Right cardiac atrium (tissue), 5 donors: Measurements from ENCODE around the gene SPOP. TPM values are rescaled to one million over a fixed set of nuclear protein-coding genes. Genes with fewer than 3 reads are reported as not detected.

Source experiments
- ATAC-seq, 2 donors: fragments of 200-7000 bp; cut with Tn5 transposase; one replicate each; pipeline versions ENCODE4 v1.8.0 to v1.9.1; 2020; ENCODE audit warnings: moderate library complexity in 2 of 2, mild to moderate bottlenecking in 1 of 2
- DNase-seq, 3 donors: peaks; one replicate each; pipeline ENCODE4 v3.0.0-alpha.2; 2020
- H3K27ac ChIP-seq: one replicate; pipeline ENCODE4 v1.5.1; 2013; ENCODE audit warnings: mild to moderate bottlenecking, low read length, control low read depth, moderate library complexity
- H3K27me3 ChIP-seq: one replicate; pipeline ENCODE4 v1.6.1; 2013; ENCODE audit not compliant: control insufficient read depth, insufficient read depth
- H3K4me1 ChIP-seq: one replicate; pipeline ENCODE4 v1.6.1; 2013; ENCODE audit warnings: low read length; ENCODE audit not compliant: control insufficient read depth, insufficient read depth
- H3K4me3 ChIP-seq: one replicate; pipeline ENCODE4 v1.5.1; 2013; ENCODE audit warnings: low read length, control low read depth
- H3K9me3 ChIP-seq: one replicate; pipeline ENCODE4 v1.6.1; 2013; ENCODE audit warnings: low read length; ENCODE audit not compliant: control insufficient read depth
- WGBS: extraction: QIAGEN DNeasy Blood & Tissue Kit; methylation state at CpG from one replicate; pipeline ENCODE4 v1.1.7; 2013; 5-methylcytosine and 5-hydroxymethylcytosine counted together
- intact Hi-C, 4 donors: fragments of 100-400 bp; cut with DNase I; formaldehyde crosslinking; loops; one replicate each; pipeline versions ENCODE4 v1.11.0 to v1.14.0; 2022 to 2023
- polyA plus RNA-seq: library from polyadenylated mRNA; stranded (reverse); fragments of 200-250 nt; gene quantifications from one replicate; pipeline ENCODE4 v1.2.3, GENCODE V29; 2013
- total RNA-seq, 4 donors: library from RNA; stranded (reverse); fragmentation: NEBNext Ultra II Directional; extraction: Animal tissue kit (Norgen Biotek cat#: 25700); gene quantifications; one replicate each; pipeline ENCODE4 v1.2.1, GENCODE V29; 2021
- donor health status: healthy with polysubstance abuse.
- donor health status: DM: no; HTN: yes; CAD: no.
- donor health status: DM: no; HTN: no; CAD: no.
- donor health status: DM: no; HTN: yes; CAD: no; lungs with severe emphysema.
- donor health status: DM: yes; HTN: yes; CAD: no.

Gene SPOP
- total and polyA plus RNA-seq, 5 donors: 33.7 to 82.7 (median 75.8) TPM

DNA sequence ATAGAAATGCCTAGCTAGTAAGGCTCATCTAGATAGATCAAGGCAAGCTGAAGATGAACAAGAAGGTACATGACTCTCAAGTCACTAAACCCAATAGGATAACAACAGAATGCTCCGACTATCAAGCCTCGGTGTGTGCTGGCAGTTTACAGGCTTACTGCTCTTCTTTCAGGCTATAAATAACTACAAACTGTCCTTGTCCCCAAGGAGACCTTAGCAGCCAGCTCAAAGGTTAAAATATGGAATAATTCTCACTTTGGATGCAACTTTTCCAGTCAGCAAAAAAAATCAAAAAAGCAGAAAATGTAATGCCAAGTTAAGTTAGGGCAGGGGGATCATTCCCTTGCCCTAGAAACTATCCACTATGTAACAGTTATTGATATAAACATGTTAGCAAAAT is 44.6 kb downstream of the SPOP start:
- Histone ChIP-seq H3K4me3 (peak overlapping the region; percentile 15), H3K4me1 (peaks cover 8% of the 10 kb centered on the region), H3K27me3 (no peaks in the 10 kb centered on the region), H3K27ac (peak overlapping the region; percentile 95), H3K9me3 (no peaks in the 10 kb centered on the region)
- ATAC-seq: peak; percentile 61 to 65
- no peak for DNase-seq
- intact Hi-C loops: no loop called here
- 25% methylated on average over 2 of the region's 2 CpGs for WGBS

DNA sequence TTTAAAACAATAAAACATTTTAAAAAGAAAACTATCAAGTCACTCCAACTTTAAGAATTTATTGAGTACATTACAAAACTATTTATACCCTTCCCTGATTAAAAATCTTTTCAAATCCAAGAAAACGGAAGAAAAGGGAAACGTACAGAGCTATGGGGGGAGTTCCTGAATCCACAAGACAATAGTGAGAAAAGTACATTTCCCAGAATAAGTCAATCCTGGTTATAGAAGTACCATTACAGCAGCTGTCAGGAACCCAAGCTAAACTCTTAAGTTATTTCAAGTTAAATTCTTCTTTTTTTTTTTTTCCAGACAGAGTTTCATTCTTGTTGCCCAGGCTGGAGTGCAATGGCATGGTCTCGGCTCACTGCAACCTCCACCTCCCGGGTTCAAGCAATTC is 45.7 kb downstream of the SPOP start:
- Histone ChIP-seq H3K4me1 (peaks cover 8% of the 10 kb centered on the region), H3K9me3 (no peaks in the 10 kb centered on the region), H3K27me3 (no peaks in the 10 kb centered on the region), H3K4me3 (no peak overlapping the region), H3K27ac (peak overlapping the region; percentile 19)
- DNase-seq (no peak), ATAC-seq (no peak)
- intact Hi-C loops: no loop called here
- WGBS: 60% methylated on average over 4 of the region's 4 CpGs

DNA sequence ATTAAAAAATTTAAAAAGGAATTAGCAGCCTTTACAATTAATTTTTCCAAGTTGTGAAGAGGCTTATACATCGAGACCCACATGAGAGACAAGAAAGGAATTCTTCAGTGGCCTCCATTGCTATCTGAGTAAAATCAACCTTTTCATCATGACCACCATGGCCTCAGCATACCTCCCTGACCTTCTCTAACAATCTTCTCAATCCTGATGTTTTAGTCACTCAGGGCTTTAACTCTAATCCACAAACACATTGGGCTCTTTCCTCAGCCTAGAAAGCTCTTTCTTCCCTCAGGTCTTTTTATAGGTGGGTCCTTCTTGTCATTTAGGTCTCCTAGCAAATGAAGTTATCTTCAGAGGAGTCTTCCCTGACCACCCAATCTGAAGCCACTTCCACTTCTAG is 46.4 kb downstream of the SPOP start:
- Histone ChIP-seq H3K4me1 (peaks cover 5% of the 10 kb centered on the region), H3K27me3 (no peaks in the 10 kb centered on the region), H3K27ac (no peak overlapping the region), H3K4me3 (no peak overlapping the region), H3K9me3 (no peaks in the 10 kb centered on the region)
- ATAC-seq (no peak), DNase-seq (no peak)
- WGBS: 98% methylated on average over 1 of the region's 1 CpG
- intact Hi-C loops: no loop called here

DNA sequence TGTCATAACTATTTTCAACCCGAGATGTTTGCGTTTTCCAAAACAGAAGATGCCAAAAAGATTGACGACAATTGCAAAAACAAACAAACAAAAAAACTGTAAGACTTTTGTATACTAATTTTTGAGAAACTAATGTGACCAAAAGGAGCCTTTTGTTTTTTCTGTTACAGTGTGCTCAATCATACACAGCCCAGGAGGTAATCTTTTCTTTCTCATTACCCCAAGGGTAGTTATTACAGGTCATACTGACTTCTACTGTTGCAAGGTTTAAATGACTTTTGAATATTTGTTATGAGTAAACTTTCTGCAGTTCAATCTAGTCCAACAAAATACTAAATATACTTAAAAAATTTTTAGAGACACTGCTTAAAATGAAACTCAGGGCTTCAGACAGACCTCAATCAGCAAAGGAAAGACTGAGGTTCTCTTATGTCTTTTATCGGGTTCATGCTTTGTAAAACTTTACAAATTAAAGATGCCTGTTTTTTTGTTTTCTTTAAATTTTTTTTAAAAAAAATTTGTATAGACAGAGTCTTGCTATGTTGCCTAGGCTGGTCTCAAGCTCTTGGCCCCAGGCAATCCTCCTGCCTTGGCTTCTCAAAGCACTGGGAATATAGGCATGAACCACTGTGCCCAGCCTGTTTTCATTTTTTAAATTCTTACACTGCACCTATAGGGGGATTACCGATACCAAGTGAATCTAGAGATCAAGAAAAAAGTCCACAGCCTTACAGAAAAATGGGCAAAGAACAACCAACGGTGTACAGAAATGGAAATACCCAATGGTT is 47.6 kb downstream of the SPOP start:
- ATAC-seq: no peak
- intact Hi-C loops: no loop called here
- WGBS: 68% methylated on average over 6 of the region's 6 CpGs
- no peak overlapping the region for H3K27ac ChIP-seq
- no peak for DNase-seq
- H3K27me3 ChIP-seq: no peaks in the 10 kb centered on the region
- no peaks in the 10 kb centered on the region for H3K9me3 ChIP-seq
- peaks cover 5% of the 10 kb centered on the region for H3K4me1 ChIP-seq
- H3K4me3 ChIP-seq: no peak overlapping the region

DNA sequence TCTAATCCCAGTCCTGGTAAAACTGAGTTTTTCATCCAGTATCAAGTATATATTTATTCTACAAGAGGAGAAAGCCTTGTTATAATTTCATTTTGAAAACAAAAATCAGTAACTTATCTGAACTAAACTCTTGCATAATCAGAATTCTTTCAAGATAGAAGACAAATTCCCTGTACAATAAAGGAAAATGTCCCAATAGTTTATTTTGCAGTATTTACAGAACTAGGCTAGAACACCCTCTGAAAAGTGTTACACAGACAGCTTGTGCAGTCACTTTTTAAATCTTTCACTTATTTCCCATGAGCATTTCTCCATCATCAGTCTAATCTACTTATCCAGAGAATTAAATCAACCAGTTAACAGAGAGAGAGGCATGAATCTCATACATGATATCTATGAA is 48.5 kb downstream of the SPOP start:
- H3K4me1 ChIP-seq: peaks cover 5% of the 10 kb centered on the region
- ATAC-seq (peak in 1 of 2 donors; percentile 19), DNase-seq (no peak)
- intact Hi-C loops: no loop called here
- H3K27me3 ChIP-seq: no peaks in the 10 kb centered on the region
- H3K9me3 ChIP-seq: no peaks in the 10 kb centered on the region
- H3K4me3 ChIP-seq: no peak overlapping the region
- H3K27ac ChIP-seq: no peak overlapping the region

DNA sequence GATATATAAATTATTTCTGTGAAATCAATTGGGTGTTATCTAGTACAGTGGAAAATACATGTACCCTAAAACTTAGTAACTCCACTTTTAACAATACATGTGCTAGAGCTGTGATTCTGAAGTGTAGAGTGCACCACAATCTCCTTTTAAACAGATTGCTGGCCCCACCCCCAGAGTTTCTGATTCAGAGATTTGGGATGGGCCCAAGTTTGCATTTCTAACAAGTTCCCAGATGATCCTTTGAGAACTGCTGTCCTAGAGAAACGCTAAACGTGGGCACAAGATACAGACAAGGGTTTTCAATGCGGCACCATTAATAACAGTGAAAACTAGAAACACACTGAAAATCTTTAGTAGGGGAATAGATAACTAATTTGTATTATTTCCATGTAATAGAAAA is 53.0 kb downstream of the SPOP start:
- no peak for DNase-seq
- no peak overlapping the region for H3K27ac ChIP-seq
- H3K9me3 ChIP-seq: no peaks in the 10 kb centered on the region
- peak; percentile 36 to 63 for ATAC-seq
- H3K27me3 ChIP-seq: no peaks in the 10 kb centered on the region
- 41% methylated on average over 3 of the region's 3 CpGs for WGBS
- peaks cover 3% of the 10 kb centered on the region for H3K4me1 ChIP-seq
- intact Hi-C loops: no loop called here
- H3K4me3 ChIP-seq: no peak overlapping the region

DNA sequence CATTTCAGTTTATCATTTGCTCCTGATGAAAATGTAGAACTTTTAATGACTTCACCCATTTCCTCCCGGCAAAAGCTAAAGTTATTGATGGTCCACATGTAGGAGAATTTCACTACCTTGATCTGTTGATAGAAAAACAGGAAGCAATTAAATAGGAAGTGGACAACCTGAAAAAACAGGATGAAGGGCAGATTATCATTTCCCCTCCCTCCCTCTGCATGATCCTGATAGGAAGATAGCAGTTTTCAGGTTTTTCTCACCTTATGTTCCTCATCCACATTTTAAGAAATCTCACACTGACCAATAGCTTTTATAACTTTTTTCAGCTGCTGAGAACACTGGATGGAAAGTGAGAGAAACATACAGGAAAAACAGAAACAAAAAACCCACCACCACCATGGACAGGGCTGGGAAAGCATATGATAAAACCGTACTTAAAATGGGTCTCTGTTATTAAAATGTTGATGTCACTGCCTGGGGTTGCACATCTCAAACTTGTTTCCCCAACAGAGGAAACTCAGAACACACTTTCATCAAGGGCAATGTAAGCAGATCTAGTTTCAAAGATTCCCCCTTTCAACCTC is 55.9 kb downstream of the SPOP start:
- no peaks in the 10 kb centered on the region for H3K9me3 ChIP-seq
- no peak overlapping the region for H3K27ac ChIP-seq
- ATAC-seq: no peak
- WGBS: 59% methylated on average over 2 of the region's 2 CpGs
- H3K27me3 ChIP-seq: no peaks in the 10 kb centered on the region
- peaks cover 3% of the 10 kb centered on the region for H3K4me1 ChIP-seq
- intact Hi-C loops: no loop called here
- H3K4me3 ChIP-seq: no peak overlapping the region
- DNase-seq: no peak

DNA sequence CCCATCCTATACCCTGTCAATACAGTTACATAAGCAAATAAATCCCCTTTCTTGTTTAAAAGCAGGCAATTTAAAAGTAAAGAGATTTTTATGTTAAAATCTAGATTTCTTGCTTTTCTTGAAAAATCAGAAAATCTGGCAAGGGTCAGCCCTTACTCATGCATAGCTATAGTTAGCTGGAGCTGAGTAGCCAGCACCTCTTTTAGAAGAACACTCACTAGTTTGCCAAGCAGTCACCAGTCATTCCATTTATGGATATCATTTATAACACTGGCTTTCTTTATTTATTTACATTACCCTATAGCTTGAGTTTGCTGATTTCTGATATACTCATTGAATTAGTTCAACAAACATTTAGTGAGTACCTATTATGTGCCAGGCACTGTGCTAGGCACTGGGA is 56.5 kb downstream of the SPOP start:
- Histone ChIP-seq H3K4me1 (peaks cover 6% of the 10 kb centered on the region), H3K27ac (peak overlapping the region; percentile 47), H3K9me3 (no peaks in the 10 kb centered on the region), H3K4me3 (no peak overlapping the region), H3K27me3 (no peaks in the 10 kb centered on the region)
- intact Hi-C loops: no loop called here
- DNase-seq (no peak), ATAC-seq (no peak)

DNA sequence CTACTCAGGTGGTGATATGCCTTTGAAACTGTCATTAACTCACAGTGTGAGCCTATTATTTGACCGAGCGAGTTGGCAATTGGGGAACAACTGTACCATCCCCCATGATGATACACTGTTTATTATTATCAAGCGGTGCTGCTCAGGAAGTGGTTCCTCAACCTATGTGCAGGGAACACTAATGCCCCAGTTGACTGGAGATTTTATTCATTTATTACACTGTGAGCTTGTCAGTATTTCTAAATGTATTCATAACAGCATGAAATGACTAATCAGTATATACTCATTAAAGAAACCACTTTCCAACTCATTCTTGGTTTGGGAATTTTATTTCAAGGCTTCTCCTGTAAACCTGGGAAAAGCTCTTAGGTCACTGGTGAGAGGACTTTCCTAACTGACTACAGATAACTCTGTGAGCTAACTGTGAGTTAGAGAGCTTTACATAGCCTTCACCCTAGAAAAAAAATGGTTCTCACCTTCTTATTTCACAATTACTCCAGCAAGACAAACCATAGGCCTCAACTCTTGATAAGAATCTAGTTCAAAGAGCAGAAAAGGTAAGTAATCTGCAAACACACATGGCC is 59.8 kb downstream of the SPOP start:
- H3K27me3 ChIP-seq: no peaks in the 10 kb centered on the region
- DNase-seq: no peak
- WGBS: 69% methylated on average over 3 of the region's 3 CpGs
- H3K9me3 ChIP-seq: no peaks in the 10 kb centered on the region
- intact Hi-C loops: loop anchor here in 1 of 4 donors (10.0 kb wide), 1 partner anchor 57 kb away; the partner anchor contains the start of gene SPOP
- no peak overlapping the region for H3K4me3 ChIP-seq
- no peak overlapping the region for H3K27ac ChIP-seq
- no peak for ATAC-seq
- H3K4me1 ChIP-seq: peaks cover 9% of the 10 kb centered on the region

DNA sequence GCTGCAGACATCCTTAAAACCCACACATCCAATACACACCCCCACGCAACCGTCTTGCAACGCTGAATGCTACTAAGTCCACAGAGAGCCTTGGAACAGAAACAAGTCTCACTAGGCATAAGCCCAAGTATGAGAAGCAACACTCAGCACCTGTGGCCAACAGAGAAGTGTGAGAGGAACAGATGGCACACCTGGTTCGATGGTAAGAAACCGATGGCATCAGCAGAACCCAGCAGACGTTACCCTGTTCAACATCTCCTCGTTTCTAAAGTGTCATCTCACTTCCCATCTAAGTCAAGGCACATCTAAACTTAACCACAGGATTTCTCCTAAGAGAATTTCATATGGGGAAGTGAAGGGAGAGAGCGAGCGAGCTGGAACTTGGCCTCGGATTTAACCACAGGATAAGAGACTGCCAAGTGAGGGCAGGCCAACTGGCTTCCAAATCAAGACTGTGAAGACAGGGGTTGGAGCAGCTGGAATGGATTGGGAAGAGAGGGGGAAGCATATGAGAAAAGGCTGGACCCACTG is 61.2 kb downstream of the SPOP start:
- Histone ChIP-seq H3K9me3 (no peaks in the 10 kb centered on the region), H3K27ac (peak overlapping the region; percentile 54), H3K4me3 (no peak overlapping the region), H3K4me1 (peaks cover 9% of the 10 kb centered on the region), H3K27me3 (no peaks in the 10 kb centered on the region)
- WGBS: 18% methylated on average over 10 of the region's 10 CpGs
- intact Hi-C loops: loop anchor here in 1 of 4 donors (10.0 kb wide), 1 partner anchor 58 kb away; the partner anchor contains the start of gene SPOP
- ATAC-seq (peak; percentile 90 to 92), DNase-seq (peak; percentile 84 to 92 (median 88))

DNA sequence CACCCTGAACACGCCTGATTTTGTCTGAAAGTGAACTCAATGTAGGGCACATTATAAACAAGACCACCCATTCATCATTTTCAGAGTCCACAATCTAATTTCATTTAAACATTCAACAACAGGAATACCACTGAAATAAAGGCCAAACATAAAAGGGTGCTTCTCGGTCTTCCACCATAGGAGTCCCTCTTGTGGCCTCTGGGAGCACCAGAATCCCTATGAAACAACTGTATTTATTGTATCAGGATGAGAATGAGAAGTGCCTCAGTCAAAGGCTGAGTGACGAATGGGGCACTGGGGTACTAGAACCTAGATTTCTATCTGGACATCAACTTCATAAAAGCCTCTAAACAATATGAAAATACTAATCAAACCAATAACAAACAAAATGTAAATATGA is 61.8 kb downstream of the SPOP start:
- Histone ChIP-seq H3K9me3 (no peaks in the 10 kb centered on the region), H3K4me3 (no peak overlapping the region), H3K27ac (no peak overlapping the region), H3K4me1 (peaks cover 8% of the 10 kb centered on the region), H3K27me3 (no peaks in the 10 kb centered on the region)
- WGBS: 49% methylated on average over 3 of the region's 3 CpGs
- ATAC-seq (peak in 1 of 2 donors; percentile 38), DNase-seq (no peak)
- intact Hi-C loops: loop anchor here in 1 of 4 donors (10.0 kb wide), 1 partner anchor 59 kb away; the partner anchor contains the start of gene SPOP
